ENCODE results near the gene FHAD1. TPM values are rescaled to one million over a fixed set of nuclear protein-coding genes. Genes with fewer than 3 reads are reported as not detected.

FHAD1 gene
- total RNA-seq, 4 donors from 2014 or later = 0.96 TPM; not detected in 3

- no peak for TF ChIP-seq CTCF (IDR thresholded peaks at IDR 0.05)
- ATAC-seq (ENCODE audit: low FRiP score) (no peak), DNase-seq (ENCODE audit: low spot score) (no peak)
Observed at GRCh38 chr1:15357612-15358207, 110.7 kb downstream of the FHAD1 start.

GRCh38 chr1:15358565-15359133, 111.6 kb downstream of the FHAD1 start:
- DNase-seq (ENCODE audit: low spot score) (no peak), ATAC-seq (ENCODE audit: low FRiP score) (no peak)
- no peak for TF ChIP-seq CTCF (IDR thresholded peaks at IDR 0.05)

- DNase-seq (ENCODE audit: low spot score) = no peak
- ATAC-seq (ENCODE audit: low FRiP score) = no peak
- TF ChIP-seq CTCF (IDR thresholded peaks at IDR 0.05) = no peak
Observed at GRCh38 chr1:15360700-15361099, 113.7 kb downstream of the FHAD1 start.

- no peak for ATAC-seq (ENCODE audit: low FRiP score)
- no peak for DNase-seq (ENCODE audit: low spot score)
- no peak for TF ChIP-seq CTCF (IDR thresholded peaks at IDR 0.05)
Observed at GRCh38 chr1:15362096-15362736, 115.2 kb downstream of the FHAD1 start.

- ATAC-seq (ENCODE audit: low FRiP score) (no peak), DNase-seq (ENCODE audit: low spot score) (no peak)
- TF ChIP-seq CTCF (IDR thresholded peaks at IDR 0.05) = no peak
Observed at GRCh38 chr1:15362737-15363128, 115.7 kb downstream of the FHAD1 start.

GRCh38 chr1:15364740-15365139, 117.7 kb downstream of the FHAD1 start:
- TF ChIP-seq CTCF (IDR thresholded peaks at IDR 0.05) = no peak
- DNase-seq (ENCODE audit: low spot score) (no peak), ATAC-seq (ENCODE audit: low FRiP score) (no peak)

GRCh38 chr1:15368888-15369287, 121.9 kb downstream of the FHAD1 start:
- ATAC-seq (ENCODE audit: low FRiP score) (no peak), DNase-seq (ENCODE audit: low spot score) (no peak)
- TF ChIP-seq CTCF (IDR thresholded peaks at IDR 0.05) = no peak
